K562 (cell line): ENCODE measurements around the gene GRB2. TPM values are rescaled to one million over a fixed set of nuclear protein-coding genes. Genes with fewer than 3 reads are reported as not detected.

Experiments used
- CC2D1A ChIP-seq: fragments of 450-650 bp; IDR thresholded peaks from 2 replicates; pipeline ENCODE4 v1.6.1; 2017; ENCODE audit warnings: mild to moderate bottlenecking
- CXXC5 ChIP-seq: fragments of 250-450 bp; sonication (Bioruptor Pico); IDR thresholded peaks from 2 replicates; pipeline ENCODE4 v1.8.0; 2022; ENCODE audit warnings: inconsistent platforms, mild to moderate bottlenecking, moderate library complexity
- DACH1 ChIP-seq: fragments of 450-650 bp; IDR thresholded peaks from 2 replicates; pipeline ENCODE4 v1.6.1; 2018; ENCODE audit not compliant: partially characterized antibody
- HCFC1 ChIP-seq: IDR thresholded peaks from 2 replicates; pipeline ENCODE4 v1.6.1; 2012; ENCODE audit warnings: low read depth, low read length, improper control_type of control experiment
- HNRNPLL ChIP-seq: fragments of 200-400 bp; formaldehyde crosslinking; IDR thresholded peaks from 2 replicates; pipeline ENCODE4 v1.6.1; 2017; ENCODE audit warnings: low read length, low read depth, mild to moderate bottlenecking; ENCODE audit not compliant: poor library complexity, severe bottlenecking
- NCOA6 ChIP-seq: fragments of 450-650 bp; IDR thresholded peaks from 2 replicates; pipeline ENCODE4 v1.6.1; 2017; ENCODE audit warnings: mild to moderate bottlenecking
- NFXL1 ChIP-seq: fragments of 450-650 bp; formaldehyde crosslinking; IDR thresholded peaks from 2 replicates; pipeline ENCODE4 v1.4.0; 2021; ENCODE audit warnings: mild to moderate bottlenecking
- POLR2A ChIP-seq: fragments of 450-650 bp; conservative IDR thresholded peaks from 2 replicates; pipeline ENCODE4 v1.6.1; 2016
- SIN3B ChIP-seq: fragments of 450-650 bp; IDR thresholded peaks from 2 replicates; pipeline ENCODE4 v1.6.1; 2017; ENCODE audit warnings: low read depth, mild to moderate bottlenecking, moderate library complexity
- SRF ChIP-seq, 2 experiments: fragments of 250-450, 450-650 bp in 1 of 2; sonication (Bioruptor Pico) in 1 of 2; sonication (generic) in 1 of 2; formaldehyde crosslinking; IDR thresholded peaks; 2 replicates each; pipeline versions ENCODE4 v1.5.0 to v1.5.1; 2020 to 2022; ENCODE audit warnings: mild to moderate bottlenecking in 1 of 2, missing genetic modification reagents in 1 of 2
- TEAD2 ChIP-seq: fragments of 450-650 bp; IDR thresholded peaks from 2 replicates; pipeline ENCODE4 v1.6.1; 2016; ENCODE audit warnings: missing genetic modification characterization, control low read depth, missing compliant biosample characterization
- ZNF143 ChIP-seq: sonication (generic); formaldehyde crosslinking; IDR thresholded peaks from 2 replicates; pipeline ENCODE4 v1.9.0; 2022; ENCODE audit warnings: mild to moderate bottlenecking, missing genetic modification reagents
- ZNF197 ChIP-seq: fragments of 200-800 bp; sonication (Bioruptor generic); IDR thresholded peaks from 2 replicates; pipeline ENCODE4 v1.6.1; 2016; ENCODE audit warnings: low read depth, missing genetic modification characterization, missing compliant biosample characterization
- ZNF764 ChIP-seq: fragments of 250-450 bp; sonication (Bioruptor Pico); IDR thresholded peaks from 2 replicates; pipeline ENCODE4 v1.4.0; 2020; ENCODE audit warnings: low read depth, mild to moderate bottlenecking, moderate library complexity
- polyA plus RNA-seq, 8 experiments: library from polyadenylated mRNA; depleted of rRNA in 4 of 8; stranded (reverse) in 5 of 8; unstranded in 3 of 8; fragments of >200 nt; fragmentation: Nextera tagmentation in 2 of 8; fragmentation: Illumina TruSeq in 1 of 8; extraction: Ambion mirVana in 2 of 8; extraction: Trizol in 1 of 8; gene quantifications; 2 replicates each; pipeline versions ENCODE4 v1.2.1 to v1.2.3, GENCODE V29; 2011 to 2014; ENCODE audit warnings: inconsistent platforms in 1 of 8, missing spikeins in 1 of 8
- total RNA-seq, 7 experiments: library from RNA; depleted of rRNA in 6 of 7; stranded (reverse); fragments of >200 nt in 6 of 7; fragmentation: Illumina TruSeq in 2 of 7; extraction: Trizol in 2 of 7; gene quantifications; 2 replicates each; pipeline versions ENCODE4 v1.2.1 to v1.2.3, GENCODE V29; 2011 to 2021; ENCODE audit warnings: low replicate concordance in 1 of 7
- TF ChIP-seq, protein P1 (sequence below), 2 experiments: fragments of 450-650 bp; IDR thresholded peaks; 2 replicates each; pipeline ENCODE4 v1.6.1; 2018; ENCODE audit warnings: mild to moderate bottlenecking in 2 of 2, low read depth in 1 of 2; ENCODE audit not compliant: partially characterized antibody in 2 of 2
- TF ChIP-seq, protein P2 (sequence below): IDR thresholded peaks from 2 replicates; pipeline ENCODE4 v1.6.1; 2011; ENCODE audit not compliant: insufficient read length; ENCODE audit errors: extremely low read depth
- TF ChIP-seq, protein P3 (sequence below): IDR thresholded peaks from 2 replicates; pipeline ENCODE4 v1.6.1; 2012; ENCODE audit warnings: low read depth, low read length, improper control_type of control experiment, borderline replicate concordance
- TF ChIP-seq, protein P4 (sequence below): fragments of 450-650 bp; IDR thresholded peaks from 2 replicates; pipeline ENCODE4 v1.6.1; 2016; ENCODE audit warnings: missing biosample characterization, missing genetic modification characterization
- TF ChIP-seq, protein P5 (sequence below), 2 experiments: fragments of 450-650 bp; conservative IDR thresholded peaks; 2 replicates each; pipeline ENCODE4 v1.6.1; 2017; ENCODE audit warnings: mild to moderate bottlenecking in 2 of 2, moderate library complexity in 2 of 2

Gene GRB2
- total and polyA plus RNA-seq, 9 of the 15 experiments (the other 6 are each of a cell fraction or from before 2014, with no cell fraction given), result 57.2 to 136 (median 84.8) TPM

DNA sequence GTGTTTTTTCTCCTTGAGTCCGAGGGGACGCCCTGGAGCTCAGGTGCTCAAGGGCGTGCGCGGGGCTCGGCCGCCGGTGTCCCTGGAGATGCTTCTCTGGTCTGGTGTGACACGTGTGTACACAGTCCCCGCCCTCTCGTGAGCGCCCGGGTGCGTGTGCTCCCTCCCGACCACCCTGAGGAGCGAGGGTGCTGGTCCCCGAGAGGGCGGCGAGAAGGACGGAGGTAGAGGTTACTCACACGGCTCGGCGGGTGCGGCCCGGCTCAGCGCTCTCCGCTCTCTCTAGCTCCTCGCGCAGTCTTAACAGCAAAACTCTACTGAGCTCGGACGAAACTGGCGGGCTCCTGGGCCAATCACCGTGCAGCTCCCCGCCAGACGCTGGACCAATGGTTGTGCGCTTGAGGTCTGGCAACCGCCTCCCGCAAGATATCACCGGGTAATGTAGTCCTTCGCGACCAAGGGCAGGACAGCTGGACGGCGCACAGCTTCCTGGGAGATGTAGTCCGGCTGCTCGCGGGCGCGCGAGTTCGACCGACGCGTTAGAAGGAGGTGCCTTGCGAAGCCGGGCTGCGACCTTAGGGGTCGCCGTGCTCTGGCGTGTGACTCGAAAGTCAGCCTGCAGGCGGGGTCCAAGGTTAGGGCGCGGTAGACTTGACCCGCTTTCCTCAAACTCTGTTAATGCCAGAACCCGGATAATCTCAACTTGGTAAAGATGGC is 116.2 kb downstream of the GRB2 start, which contains the start of gene SLC25A19 (continued):
- TF ChIP-seq, protein P1, sequence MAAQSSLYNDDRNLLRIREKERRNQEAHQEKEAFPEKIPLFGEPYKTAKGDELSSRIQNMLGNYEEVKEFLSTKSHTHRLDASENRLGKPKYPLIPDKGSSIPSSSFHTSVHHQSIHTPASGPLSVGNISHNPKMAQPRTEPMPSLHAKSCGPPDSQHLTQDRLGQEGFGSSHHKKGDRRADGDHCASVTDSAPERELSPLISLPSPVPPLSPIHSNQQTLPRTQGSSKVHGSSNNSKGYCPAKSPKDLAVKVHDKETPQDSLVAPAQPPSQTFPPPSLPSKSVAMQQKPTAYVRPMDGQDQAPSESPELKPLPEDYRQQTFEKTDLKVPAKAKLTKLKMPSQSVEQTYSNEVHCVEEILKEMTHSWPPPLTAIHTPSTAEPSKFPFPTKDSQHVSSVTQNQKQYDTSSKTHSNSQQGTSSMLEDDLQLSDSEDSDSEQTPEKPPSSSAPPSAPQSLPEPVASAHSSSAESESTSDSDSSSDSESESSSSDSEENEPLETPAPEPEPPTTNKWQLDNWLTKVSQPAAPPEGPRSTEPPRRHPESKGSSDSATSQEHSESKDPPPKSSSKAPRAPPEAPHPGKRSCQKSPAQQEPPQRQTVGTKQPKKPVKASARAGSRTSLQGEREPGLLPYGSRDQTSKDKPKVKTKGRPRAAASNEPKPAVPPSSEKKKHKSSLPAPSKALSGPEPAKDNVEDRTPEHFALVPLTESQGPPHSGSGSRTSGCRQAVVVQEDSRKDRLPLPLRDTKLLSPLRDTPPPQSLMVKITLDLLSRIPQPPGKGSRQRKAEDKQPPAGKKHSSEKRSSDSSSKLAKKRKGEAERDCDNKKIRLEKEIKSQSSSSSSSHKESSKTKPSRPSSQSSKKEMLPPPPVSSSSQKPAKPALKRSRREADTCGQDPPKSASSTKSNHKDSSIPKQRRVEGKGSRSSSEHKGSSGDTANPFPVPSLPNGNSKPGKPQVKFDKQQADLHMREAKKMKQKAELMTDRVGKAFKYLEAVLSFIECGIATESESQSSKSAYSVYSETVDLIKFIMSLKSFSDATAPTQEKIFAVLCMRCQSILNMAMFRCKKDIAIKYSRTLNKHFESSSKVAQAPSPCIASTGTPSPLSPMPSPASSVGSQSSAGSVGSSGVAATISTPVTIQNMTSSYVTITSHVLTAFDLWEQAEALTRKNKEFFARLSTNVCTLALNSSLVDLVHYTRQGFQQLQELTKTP (IDR thresholded peaks at IDR 0.05; ENCODE audit: low read depth in 1 of 2, partially characterized antibody in 2 of 2), result peak in 1 of 2 experiments; percentile 96
- TF ChIP-seq NCOA6, result no peak
- TF ChIP-seq TEAD2 (tag), result no peak
- peak; percentile 100 for TF ChIP-seq HCFC1
- TF ChIP-seq, protein P2, sequence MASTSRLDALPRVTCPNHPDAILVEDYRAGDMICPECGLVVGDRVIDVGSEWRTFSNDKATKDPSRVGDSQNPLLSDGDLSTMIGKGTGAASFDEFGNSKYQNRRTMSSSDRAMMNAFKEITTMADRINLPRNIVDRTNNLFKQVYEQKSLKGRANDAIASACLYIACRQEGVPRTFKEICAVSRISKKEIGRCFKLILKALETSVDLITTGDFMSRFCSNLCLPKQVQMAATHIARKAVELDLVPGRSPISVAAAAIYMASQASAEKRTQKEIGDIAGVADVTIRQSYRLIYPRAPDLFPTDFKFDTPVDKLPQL, result peak; percentile 38
- TF ChIP-seq, protein P3, sequence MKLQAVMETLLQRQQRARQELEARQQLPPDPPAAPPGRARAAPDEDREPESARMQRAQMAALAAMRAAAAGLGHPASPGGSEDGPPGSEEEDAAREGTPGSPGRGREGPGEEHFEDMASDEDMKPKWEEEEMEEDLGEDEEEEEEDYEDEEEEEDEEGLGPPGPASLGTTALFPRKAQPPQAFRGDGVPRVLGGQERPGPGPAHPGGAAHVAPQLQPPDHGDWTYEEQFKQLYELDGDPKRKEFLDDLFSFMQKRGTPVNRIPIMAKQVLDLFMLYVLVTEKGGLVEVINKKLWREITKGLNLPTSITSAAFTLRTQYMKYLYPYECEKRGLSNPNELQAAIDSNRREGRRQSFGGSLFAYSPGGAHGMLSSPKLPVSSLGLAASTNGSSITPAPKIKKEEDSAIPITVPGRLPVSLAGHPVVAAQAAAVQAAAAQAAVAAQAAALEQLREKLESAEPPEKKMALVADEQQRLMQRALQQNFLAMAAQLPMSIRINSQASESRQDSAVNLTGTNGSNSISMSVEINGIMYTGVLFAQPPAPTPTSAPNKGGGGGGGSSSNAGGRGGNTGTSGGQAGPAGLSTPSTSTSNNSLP, result peak; percentile 15; the same call in 1 of the 2 replicates
- peak; percentile 97 for TF ChIP-seq ZNF143 (CRISPR knock-in tag)
- 0 out of 2 replicates have a peak, but pooled peaks have one; percentile 28 for TF ChIP-seq ZNF197 (CRISPR knock-in tag)
- TF ChIP-seq, protein P4, sequence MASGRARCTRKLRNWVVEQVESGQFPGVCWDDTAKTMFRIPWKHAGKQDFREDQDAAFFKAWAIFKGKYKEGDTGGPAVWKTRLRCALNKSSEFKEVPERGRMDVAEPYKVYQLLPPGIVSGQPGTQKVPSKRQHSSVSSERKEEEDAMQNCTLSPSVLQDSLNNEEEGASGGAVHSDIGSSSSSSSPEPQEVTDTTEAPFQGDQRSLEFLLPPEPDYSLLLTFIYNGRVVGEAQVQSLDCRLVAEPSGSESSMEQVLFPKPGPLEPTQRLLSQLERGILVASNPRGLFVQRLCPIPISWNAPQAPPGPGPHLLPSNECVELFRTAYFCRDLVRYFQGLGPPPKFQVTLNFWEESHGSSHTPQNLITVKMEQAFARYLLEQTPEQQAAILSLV (tag), result no peak
- peak; percentile 92 for TF ChIP-seq POLR2A
- TF ChIP-seq ZNF764, result no peak
- TF ChIP-seq NFXL1 (CRISPR knock-in tag), result no peak
- TF ChIP-seq DACH1, result peak; percentile 92
- TF ChIP-seq SIN3B, result no peak
- TF ChIP-seq, protein P5, sequence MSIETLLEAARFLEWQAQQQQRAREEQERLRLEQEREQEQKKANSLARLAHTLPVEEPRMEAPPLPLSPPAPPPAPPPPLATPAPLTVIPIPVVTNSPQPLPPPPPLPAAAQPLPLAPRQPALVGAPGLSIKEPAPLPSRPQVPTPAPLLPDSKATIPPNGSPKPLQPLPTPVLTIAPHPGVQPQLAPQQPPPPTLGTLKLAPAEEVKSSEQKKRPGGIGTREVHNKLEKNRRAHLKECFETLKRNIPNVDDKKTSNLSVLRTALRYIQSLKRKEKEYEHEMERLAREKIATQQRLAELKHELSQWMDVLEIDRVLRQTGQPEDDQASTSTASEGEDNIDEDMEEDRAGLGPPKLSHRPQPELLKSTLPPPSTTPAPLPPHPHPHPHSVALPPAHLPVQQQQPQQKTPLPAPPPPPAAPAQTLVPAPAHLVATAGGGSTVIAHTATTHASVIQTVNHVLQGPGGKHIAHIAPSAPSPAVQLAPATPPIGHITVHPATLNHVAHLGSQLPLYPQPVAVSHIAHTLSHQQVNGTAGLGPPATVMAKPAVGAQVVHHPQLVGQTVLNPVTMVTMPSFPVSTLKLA (conservative IDR thresholded peaks at IDR 0.05), result peak; percentile 91 to 95
- TF ChIP-seq HNRNPLL, result peak; percentile 76
- TF ChIP-seq SRF (CRISPR knock-in tag; IDR thresholded peaks at IDR 0.05), result peak in 1 of 2 experiments; percentile 68; a peak in 2 of 4 replicates
- no peak for TF ChIP-seq CC2D1A
- TF ChIP-seq CXXC5 (CRISPR knock-in tag), result peak; percentile 91
